Neural cell (in vitro differentiated cells): ENCODE measurements around the gene CAMK1.

Experiments
- CTCF ChIP-seq: fragments of 450-650 bp; IDR thresholded peaks from 2 replicates; pipeline ENCODE4 v1.5.1; 2014; ENCODE audit warnings: antibody characterized with exemption, mild to moderate bottlenecking, moderate library complexity; ENCODE audit not compliant: poor library complexity, severe bottlenecking
- EZH2 ChIP-seq: fragments of 200-600, 300-800 bp; shearing (Covaris generic), sonication (generic); IDR thresholded peaks from 2 replicates; pipeline ENCODE4 v1.6.1; 2014; ENCODE audit warnings: antibody characterized with exemption, low read length, borderline replicate concordance, mild to moderate bottlenecking; ENCODE audit not compliant: insufficient read depth, poor library complexity, severe bottlenecking
- RAD21 ChIP-seq: fragments of 450-650 bp; conservative IDR thresholded peaks from 2 replicates; pipeline ENCODE4 v1.6.1; 2014; ENCODE audit warnings: antibody characterized with exemption, mild to moderate bottlenecking, moderate library complexity
- REST ChIP-seq: IDR thresholded peaks from 2 replicates; pipeline ENCODE4 v1.6.1; 2012; ENCODE audit warnings: borderline replicate concordance
- SMC3 ChIP-seq: fragments of 450-650 bp; conservative IDR thresholded peaks from 2 replicates; pipeline ENCODE4 v1.6.1; 2014; ENCODE audit warnings: antibody characterized with exemption, mild to moderate bottlenecking, moderate library complexity; ENCODE audit not compliant: poor library complexity
- TAF1 ChIP-seq: IDR thresholded peaks from 2 replicates; pipeline ENCODE4 v1.6.1; 2012; ENCODE audit warnings: low read depth

DNA sequence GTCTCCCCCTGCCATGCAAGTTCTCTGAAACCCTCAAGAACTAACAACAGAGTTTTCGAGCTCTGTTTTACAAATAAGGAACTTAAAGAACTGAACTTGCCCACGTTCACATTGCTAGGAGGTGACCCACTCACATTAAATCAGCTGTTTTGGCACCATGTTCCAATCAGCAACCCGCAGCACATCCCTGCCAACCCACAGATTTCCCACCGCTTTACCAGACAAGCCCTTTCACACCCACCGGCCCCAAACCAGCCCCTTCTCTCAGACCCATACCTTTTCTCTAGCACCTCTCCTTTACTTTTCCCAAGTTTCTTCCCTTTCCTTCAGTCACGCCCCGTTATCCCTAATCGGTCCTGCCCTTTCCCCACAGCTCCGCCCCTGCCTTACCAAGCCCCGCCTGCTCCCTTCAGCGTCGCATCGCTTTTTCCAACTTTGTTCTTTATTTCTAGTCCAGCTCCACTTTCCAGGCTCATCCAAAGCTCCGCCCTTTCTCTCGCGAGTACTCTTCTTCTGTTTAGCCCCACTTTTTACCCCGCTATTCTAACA lies 39.0 kb downstream of the CAMK1 start:
- TF ChIP-seq EZH2 (no peak), SMC3 (no peak), TAF1 (no peak), REST (no peak), CTCF (no peak), RAD21 (no peak)
